Stomach (tissue), 4 donors: Measurements from ENCODE around the gene NAALADL2.

ENCODE experiments used
- POLR2A ChIP-seq, 4 donors: fragments of 450-650 bp; IDR thresholded peaks; one replicate each; pipeline ENCODE4 v1.6.1; 2016; ENCODE audit warnings: antibody characterized with exemption in 4 of 4, control low read depth in 2 of 4, mild to moderate bottlenecking in 1 of 4, moderate library complexity in 1 of 4
- POLR2AphosphoS5 ChIP-seq, 3 donors: sonication (generic); formaldehyde crosslinking; IDR thresholded peaks; one replicate each; pipeline ENCODE4 v1.6.1; 2016; ENCODE audit warnings: antibody characterized with exemption in 3 of 3
- TF ChIP-seq, protein P1 (sequence below), 7 experiments: fragments of 450-650 bp in 4 of 7; fragments of 200-600 bp in 3 of 7; sonication (generic) in 3 of 7; IDR thresholded peaks; one replicate each; pipeline ENCODE4 v1.5.1; 2016 to 2019; ENCODE audit warnings: antibody characterized with exemption in 7 of 7, control low read depth in 2 of 7, mild to moderate bottlenecking in 1 of 7

DNA sequence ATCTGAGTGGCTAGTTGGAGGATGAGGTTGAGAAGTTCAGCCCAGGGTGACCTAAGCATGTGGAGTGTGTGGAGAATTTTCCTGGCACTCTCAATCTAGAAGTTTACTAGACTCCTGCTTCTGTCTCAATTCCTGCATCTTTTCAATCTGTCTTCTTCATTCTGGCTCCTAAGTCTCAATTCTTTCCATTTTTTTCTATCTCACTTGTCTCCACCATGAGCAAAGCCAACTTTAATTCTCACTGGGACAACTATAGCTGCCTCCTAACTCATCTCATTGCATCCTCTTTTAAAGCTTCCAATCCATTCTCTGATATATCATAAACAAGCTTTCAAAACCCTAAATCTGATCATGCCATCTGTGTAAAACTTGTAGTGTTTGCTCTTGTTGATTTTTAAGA lies 569.3 kb downstream of the NAALADL2 start:
- TF ChIP-seq POLR2AphosphoS5 (IDR thresholded peaks at IDR 0.05) (no peak), POLR2A (IDR thresholded peaks at IDR 0.05) (no peak)
- TF ChIP-seq, protein P1, sequence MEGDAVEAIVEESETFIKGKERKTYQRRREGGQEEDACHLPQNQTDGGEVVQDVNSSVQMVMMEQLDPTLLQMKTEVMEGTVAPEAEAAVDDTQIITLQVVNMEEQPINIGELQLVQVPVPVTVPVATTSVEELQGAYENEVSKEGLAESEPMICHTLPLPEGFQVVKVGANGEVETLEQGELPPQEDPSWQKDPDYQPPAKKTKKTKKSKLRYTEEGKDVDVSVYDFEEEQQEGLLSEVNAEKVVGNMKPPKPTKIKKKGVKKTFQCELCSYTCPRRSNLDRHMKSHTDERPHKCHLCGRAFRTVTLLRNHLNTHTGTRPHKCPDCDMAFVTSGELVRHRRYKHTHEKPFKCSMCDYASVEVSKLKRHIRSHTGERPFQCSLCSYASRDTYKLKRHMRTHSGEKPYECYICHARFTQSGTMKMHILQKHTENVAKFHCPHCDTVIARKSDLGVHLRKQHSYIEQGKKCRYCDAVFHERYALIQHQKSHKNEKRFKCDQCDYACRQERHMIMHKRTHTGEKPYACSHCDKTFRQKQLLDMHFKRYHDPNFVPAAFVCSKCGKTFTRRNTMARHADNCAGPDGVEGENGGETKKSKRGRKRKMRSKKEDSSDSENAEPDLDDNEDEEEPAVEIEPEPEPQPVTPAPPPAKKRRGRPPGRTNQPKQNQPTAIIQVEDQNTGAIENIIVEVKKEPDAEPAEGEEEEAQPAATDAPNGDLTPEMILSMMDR (IDR thresholded peaks at IDR 0.05), result no peak
